Endothelial cell of coronary artery (primary cell): ENCODE measurements around the gene FAM219B. TPM values are rescaled to one million over a fixed set of nuclear protein-coding genes. Genes with fewer than 3 reads are reported as not detected.

ENCODE experiments used
- total RNA-seq: library from RNA; depleted of rRNA; stranded (reverse); fragments of >200 nt; gene quantifications from 2 replicates; pipeline ENCODE4 v1.2.3, GENCODE V29; 2014

Gene FAM219B
- 27.4 and 41.3 TPM in 2 replicates for total RNA-seq

DNA sequence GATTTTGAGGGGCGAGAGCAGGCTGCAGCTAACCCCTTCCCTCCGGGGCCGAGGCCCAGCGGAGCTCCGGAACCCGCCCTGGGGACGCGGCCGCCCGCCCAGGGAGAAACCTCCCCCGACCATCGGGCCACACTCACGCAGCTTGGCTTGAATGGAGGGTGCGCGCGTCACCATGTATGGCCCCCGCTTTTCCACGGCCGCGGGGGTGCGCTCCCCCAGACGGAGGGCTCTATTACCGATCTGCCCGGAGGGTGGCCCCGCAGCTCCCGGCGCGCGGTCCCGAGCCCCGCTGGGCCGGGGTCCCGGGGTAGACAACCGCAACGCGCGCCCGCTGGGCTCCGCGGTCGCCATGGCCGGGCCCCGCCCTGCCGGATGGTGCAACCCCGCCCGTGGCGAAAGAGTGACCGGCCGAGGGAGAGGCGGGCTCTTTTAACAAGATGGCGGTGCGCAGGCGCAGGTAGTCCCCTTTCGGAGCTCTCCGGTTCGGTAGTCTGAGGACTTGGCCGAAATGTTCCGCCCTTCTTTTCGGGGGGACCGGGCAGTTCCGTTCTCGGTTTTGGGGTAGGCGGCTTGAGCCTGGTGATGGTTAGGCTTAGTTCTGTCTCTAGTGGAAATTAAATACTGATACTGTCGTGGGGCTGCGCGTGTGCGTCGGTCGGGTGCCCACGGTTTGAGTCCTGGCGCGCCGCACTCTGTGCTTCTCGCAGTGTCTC is at the start of gene FAM219B:
FAM219B (minus strand) TSS at position 402 of the 713 bp plus-strand sequence; CDS start at position 351, 51 bp downstream.

GRCh38 chr15:74937590-74938371 is 31.1 kb upstream of the FAM219B start, which contains the start of gene COX5A:
Gene COX5A (minus strand): TSS chr15:74938073. CDS start chr15:74938014, 59 bp downstream.

DNA sequence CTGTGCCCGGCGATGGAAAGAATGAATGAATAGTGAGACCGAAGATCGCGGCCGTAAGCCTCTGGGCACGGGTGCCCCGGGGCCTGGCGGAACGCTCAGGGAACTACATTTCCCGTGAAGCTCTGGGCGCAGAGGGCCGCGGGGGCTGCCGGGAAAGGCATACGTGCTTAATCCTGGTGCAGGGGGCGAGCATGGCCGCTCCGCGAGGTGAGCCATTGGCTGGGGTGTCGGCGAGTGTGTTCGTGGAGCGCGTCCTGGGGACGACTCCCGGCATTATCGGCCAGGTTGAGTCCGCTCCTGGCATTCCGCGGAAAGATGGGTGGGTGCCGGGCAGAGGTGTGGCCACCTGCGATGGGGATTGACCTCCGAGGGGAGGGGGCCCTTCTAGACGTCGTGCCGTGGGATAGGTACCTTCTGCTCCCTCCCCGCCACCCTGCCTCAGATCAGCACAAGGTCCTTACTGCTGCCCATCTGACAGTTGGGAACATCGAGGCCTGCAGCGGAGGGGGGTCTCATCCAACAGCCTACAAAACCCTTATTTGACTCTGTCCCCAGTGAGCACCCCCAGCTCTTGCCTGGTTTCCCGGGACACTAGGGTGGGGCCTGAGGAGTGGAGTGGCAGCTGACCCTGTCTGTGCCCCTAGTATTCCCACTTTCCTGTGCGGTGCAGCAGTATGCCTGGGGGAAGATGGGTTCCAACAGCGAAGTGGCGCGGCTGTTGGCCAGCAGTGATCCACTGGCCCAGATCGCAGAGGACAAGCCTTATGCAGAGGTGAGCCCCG is 16.6 kb downstream of the FAM219B start, which contains the start of gene MPI:
MPI (plus strand) TSS at position 160 of the 782 bp plus-strand sequence; CDS start at position 192, 32 bp downstream.

GRCh38 chr15:74873036-74873755 is 33.5 kb downstream of the FAM219B start, which contains the start of gene SCAMP2:
Gene SCAMP2 (minus strand): TSS chr15:74873365. CDS start chr15:74873255, 110 bp downstream.

Other genes with a start within 250 kb of the FAM219B start
- 12.7 and 13.6 TPM in 2 replicates for gene EDC3, start 210.8 kb downstream of the FAM219B start, total RNA-seq
- gene CYP1A1, start 181.3 kb downstream of the FAM219B start, total RNA-seq = 3.0 and 5.5 TPM in 2 replicates
- gene CYP1A2, start 158.0 kb downstream of the FAM219B start, total RNA-seq = not detected in 2 replicates
- 38.4 and 41.5 TPM in 2 replicates for gene CSK, start 124.8 kb downstream of the FAM219B start, total RNA-seq
- gene LMAN1L, start 94.0 kb downstream of the FAM219B start, total RNA-seq = not detected in 2 replicates
- gene CPLX3, start 80.2 kb downstream of the FAM219B start, total RNA-seq = not detected in 2 replicates
- gene ULK3, start 63.7 kb downstream of the FAM219B start, total RNA-seq = 13.4 and 14.9 TPM in 2 replicates
- 14.6 and 18.4 TPM in 2 replicates for gene SCAMP2, start 33.5 kb downstream of the FAM219B start, total RNA-seq
- 34.3 and 65.8 TPM in 2 replicates for gene MPI, start 16.8 kb downstream of the FAM219B start, total RNA-seq
- gene COX5A, start 31.2 kb upstream of the FAM219B start, total RNA-seq = 42.9 and 48.5 TPM in 2 replicates
- 6.1 and 7.7 TPM in 2 replicates for gene RPP25, start 49.9 kb upstream of the FAM219B start, total RNA-seq
- 1.9 and 3.3 TPM in 2 replicates for gene SCAMP5, start 88.7 kb upstream of the FAM219B start, total RNA-seq
- 6.0 and 9.1 TPM in 2 replicates for gene PPCDC, start 116.7 kb upstream of the FAM219B start, total RNA-seq